ENCODE results near the gene ALDH3B1.

ALDH3B1 gene

DNA sequence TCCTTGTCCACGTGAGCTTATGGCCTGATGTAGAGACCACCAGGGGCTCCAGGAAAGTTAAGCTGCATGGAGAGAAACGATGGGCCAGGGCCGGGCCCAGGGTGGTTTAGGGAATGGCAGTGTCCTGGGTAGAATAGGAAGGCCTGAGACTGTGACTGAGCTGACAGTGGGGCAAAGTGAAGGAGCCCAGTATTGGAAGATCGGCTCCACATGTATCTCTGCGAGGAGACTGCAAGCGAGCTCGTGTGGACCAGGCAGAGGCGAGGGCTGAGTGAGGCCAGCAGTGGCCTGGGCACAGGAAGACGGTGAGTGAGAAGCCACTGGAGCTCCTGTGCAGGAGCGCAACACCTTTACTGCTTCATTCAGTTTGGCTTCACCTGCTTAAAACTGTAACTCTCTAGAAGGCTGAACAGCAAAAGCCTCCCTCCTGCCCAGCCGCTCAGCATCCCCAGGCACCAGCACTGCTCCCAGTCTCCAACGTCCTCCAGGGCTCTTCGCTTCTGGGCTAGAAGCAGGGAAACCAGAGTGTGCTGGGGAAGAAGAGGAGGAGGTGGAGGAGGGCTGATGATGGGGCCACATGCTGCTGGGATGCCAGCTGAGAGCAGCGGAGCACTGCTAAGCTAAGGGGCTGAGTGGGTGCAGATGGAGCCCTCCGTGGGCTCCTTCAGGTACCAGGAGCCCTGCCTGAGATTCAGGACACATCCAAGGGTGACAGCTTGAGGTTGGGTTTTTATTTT is 42.2 kb downstream of the ALDH3B1 start:
- H3K27ac ChIP-seq (ENCODE audit: low read depth, low read length), result no peak overlapping the region
- no peaks in the 10 kb centered on the region for H3K27me3 ChIP-seq (ENCODE audit: control insufficient read depth, insufficient read depth, low read length)
- no peaks in the 10 kb centered on the region for H3K9me3 ChIP-seq (ENCODE audit: control insufficient read depth, insufficient read depth, low read length)
- no peaks in the 10 kb centered on the region for H3K4me1 ChIP-seq (ENCODE audit: control insufficient read depth, insufficient read depth, low read length)
- no peak overlapping the region for H3K4me3 ChIP-seq (ENCODE audit: low read depth, low read length)
- H3K36me3 ChIP-seq (ENCODE audit: control insufficient read depth, insufficient read depth, low read length), result peaks cover 17% of the 10 kb centered on the region
- no peak overlapping the region for H3K9ac ChIP-seq (ENCODE audit: low read depth, low read length)

DNA sequence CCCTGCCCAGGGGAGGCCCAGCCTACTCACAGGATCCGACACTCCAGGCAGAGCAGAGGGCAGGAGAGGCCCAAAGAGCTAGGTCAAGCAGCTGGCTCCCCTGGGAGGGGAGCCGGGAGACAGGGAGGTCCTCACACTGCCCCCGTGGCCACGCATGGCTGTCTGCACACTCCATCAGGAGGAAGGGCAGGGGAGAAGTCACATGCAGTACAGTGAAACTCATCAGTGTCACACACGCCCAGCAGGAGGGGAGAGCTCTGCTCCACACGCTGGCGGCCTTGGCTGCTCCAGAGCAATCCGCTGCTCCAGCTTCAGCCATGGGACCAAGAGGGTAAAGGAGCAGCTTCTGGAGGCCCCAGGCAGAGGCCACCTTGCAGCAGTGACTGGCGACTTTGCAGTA is 43.0 kb downstream of the ALDH3B1 start:
- Histone ChIP-seq H3K27ac (ENCODE audit: low read depth, low read length) (no peak overlapping the region), H3K27me3 (ENCODE audit: control insufficient read depth, insufficient read depth, low read length) (no peaks in the 10 kb centered on the region), H3K9me3 (ENCODE audit: control insufficient read depth, insufficient read depth, low read length) (no peaks in the 10 kb centered on the region), H3K36me3 (ENCODE audit: control insufficient read depth, insufficient read depth, low read length) (peaks cover 20% of the 10 kb centered on the region), H3K9ac (ENCODE audit: low read depth, low read length) (no peak overlapping the region), H3K4me3 (ENCODE audit: low read depth, low read length) (no peak overlapping the region), H3K4me1 (ENCODE audit: control insufficient read depth, insufficient read depth, low read length) (no peaks in the 10 kb centered on the region)

DNA sequence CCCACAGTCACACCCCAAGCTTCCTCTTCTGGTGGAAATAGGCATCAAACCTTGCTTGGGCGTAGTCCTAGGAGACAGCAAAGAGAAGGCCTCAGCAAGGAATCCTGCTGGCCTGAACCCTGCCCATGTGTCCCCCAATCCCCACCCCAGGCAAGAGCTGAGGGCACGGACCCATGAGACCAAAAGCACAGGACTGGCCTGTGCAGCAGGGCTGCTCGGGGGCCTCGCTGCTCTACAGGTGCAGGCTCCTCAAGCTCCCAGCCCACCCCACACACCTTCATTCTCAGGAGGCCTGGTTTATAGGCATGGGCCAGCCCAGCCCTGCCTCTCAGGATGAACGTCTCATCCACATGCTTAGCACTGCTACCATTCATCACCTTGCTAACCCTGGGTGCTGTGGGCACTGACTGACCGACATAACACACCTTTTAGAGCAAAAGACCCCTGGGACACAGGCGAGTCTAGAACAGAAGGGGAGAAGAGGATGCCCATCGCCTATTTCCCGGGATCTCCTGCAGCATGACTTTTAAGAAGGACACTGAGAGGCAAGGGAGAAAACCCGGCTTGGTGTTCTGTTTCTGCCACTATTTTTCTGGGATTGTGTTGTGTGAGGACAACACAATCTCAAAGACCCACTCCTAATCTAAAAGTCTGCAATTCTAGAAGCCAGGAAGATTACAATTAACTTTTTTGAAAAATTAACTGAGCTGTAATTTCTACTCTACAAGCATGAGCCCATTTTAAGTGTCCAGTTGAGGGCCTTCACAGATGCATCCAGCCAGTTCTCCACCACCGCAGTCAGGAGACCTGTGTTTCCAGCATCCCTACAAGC is 44.1 kb downstream of the ALDH3B1 start:
- Histone ChIP-seq H3K27ac (ENCODE audit: low read depth, low read length) (no peak overlapping the region), H3K27me3 (ENCODE audit: control insufficient read depth, insufficient read depth, low read length) (no peaks in the 10 kb centered on the region), H3K9me3 (ENCODE audit: control insufficient read depth, insufficient read depth, low read length) (no peaks in the 10 kb centered on the region), H3K36me3 (ENCODE audit: control insufficient read depth, insufficient read depth, low read length) (peaks cover 28% of the 10 kb centered on the region), H3K4me3 (ENCODE audit: low read depth, low read length) (no peak overlapping the region), H3K4me1 (ENCODE audit: control insufficient read depth, insufficient read depth, low read length) (no peaks in the 10 kb centered on the region), H3K9ac (ENCODE audit: low read depth, low read length) (no peak overlapping the region)

DNA sequence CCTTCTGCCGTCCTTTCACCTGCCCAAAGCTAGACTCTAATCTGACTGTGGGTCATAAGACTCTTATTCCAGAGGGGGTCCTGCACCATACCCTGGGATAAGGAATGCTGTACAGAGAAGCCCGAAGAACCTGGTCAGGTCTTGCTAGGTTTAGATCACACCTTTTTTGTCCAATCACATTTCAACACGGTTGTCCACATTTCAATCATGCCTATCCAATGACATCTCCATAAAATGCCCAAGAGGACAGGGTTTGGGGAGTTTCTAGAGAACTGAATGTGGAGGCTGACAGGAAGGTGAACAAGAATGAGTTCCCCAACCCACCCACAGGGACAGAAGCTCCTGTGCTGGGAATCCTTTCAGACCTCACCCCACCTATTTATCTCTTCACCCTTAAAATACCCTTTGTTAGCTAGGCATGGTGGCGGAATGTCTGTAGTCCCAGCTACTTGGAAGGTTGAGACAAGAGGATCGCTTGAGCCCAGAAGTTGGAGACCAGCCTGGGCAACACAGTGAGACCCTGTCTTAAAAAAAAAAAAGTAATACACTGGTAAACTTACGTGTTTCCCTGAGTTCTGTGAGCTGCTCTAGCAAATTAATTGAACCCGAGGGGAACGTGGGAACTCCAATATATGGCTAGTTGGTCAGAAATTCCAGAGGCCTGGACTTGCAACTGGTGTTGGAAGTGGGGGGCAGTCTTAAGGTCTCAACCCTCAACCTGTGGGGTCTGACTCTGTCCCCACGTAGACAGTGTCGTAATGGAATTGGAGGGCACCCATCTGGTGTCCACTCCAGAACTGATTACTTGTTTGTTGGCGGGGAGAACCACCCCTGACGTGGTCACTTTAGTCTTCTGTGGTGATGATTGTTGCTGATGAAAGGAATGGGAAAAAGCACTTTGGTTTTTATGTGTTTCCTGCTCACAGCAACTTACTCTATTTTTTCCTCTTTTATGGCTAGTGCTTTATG is 46.5 kb downstream of the ALDH3B1 start:
- H3K9me3 ChIP-seq (ENCODE audit: control insufficient read depth, insufficient read depth, low read length), result no peaks in the 10 kb centered on the region
- peaks cover 46% of the 10 kb centered on the region for H3K36me3 ChIP-seq (ENCODE audit: control insufficient read depth, insufficient read depth, low read length)
- H3K4me3 ChIP-seq (ENCODE audit: low read depth, low read length), result no peak overlapping the region
- H3K27me3 ChIP-seq (ENCODE audit: control insufficient read depth, insufficient read depth, low read length), result no peaks in the 10 kb centered on the region
- H3K27ac ChIP-seq (ENCODE audit: low read depth, low read length), result no peak overlapping the region
- H3K9ac ChIP-seq (ENCODE audit: low read depth, low read length), result no peak overlapping the region
- no peaks in the 10 kb centered on the region for H3K4me1 ChIP-seq (ENCODE audit: control insufficient read depth, insufficient read depth, low read length)

DNA sequence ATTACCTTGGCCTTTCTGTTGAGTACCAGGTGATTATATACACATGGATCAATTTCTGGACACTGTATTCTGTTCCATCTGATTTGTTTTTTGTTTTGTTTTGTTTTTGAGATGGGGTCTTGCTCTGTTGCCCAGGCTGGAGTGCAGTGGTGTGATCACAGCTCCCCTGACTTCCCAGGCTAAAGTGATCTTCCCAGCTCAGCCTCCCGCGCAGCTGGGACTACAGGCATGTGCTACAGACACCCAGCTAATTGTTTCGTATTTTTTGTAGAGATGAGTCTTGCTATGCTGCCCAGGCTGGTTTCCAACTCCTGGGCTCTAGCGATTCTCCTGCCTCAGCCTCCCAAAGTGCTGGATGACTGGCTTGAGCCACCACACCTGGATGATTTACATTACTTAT is 47.7 kb downstream of the ALDH3B1 start:
- no peaks in the 10 kb centered on the region for H3K9me3 ChIP-seq (ENCODE audit: control insufficient read depth, insufficient read depth, low read length)
- H3K9ac ChIP-seq (ENCODE audit: low read depth, low read length), result no peak overlapping the region
- no peaks in the 10 kb centered on the region for H3K27me3 ChIP-seq (ENCODE audit: control insufficient read depth, insufficient read depth, low read length)
- H3K27ac ChIP-seq (ENCODE audit: low read depth, low read length), result no peak overlapping the region
- no peak overlapping the region for H3K4me3 ChIP-seq (ENCODE audit: low read depth, low read length)
- peaks cover 58% of the 10 kb centered on the region for H3K36me3 ChIP-seq (ENCODE audit: control insufficient read depth, insufficient read depth, low read length)
- H3K4me1 ChIP-seq (ENCODE audit: control insufficient read depth, insufficient read depth, low read length), result no peaks in the 10 kb centered on the region

DNA sequence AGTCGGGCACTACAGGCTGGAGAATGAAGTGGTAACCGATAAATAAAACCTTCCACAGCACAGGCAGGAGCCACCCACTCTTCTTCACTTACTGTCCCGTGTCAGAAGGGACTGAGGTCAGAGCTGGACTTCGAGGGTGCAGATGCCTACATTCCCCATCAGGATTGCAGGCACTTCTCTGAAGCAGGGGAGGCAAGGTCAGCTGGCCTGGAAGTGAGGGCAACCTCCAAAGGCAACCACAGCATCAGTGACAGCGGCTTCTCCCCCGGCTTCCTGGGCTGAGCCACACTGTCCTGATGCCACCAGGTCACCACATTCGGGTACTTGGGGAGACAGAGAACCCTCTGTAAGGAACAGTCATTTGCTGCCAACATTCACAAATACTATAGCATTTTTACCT is 51.4 kb downstream of the ALDH3B1 start:
- Histone ChIP-seq H3K9me3 (ENCODE audit: control insufficient read depth, insufficient read depth, low read length) (no peaks in the 10 kb centered on the region), H3K4me3 (ENCODE audit: low read depth, low read length) (no peak overlapping the region), H3K4me1 (ENCODE audit: control insufficient read depth, insufficient read depth, low read length) (no peaks in the 10 kb centered on the region), H3K27ac (ENCODE audit: low read depth, low read length) (no peak overlapping the region), H3K27me3 (ENCODE audit: control insufficient read depth, insufficient read depth, low read length) (no peaks in the 10 kb centered on the region), H3K9ac (ENCODE audit: low read depth, low read length) (no peak overlapping the region), H3K36me3 (ENCODE audit: control insufficient read depth, insufficient read depth, low read length) (peaks cover 81% of the 10 kb centered on the region)

DNA sequence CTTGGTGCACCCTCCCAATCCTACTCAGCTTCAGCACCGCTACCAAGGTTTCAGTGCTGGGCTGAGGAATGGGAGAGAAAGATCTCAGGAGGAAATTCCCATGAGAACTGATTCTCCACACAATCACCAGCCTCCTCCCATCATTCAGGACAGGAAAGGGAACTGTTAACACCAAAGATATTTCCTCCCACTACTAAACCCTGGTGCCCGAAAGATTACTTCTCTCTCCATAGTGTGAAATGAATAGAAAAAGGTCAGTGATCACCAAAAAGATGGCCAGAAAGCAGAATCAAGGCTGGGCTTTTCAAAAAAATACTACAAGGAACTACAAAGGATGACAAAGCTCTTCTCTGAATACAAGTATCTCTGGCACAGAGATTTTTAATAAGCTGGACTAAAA is 54.8 kb downstream of the ALDH3B1 start:
- no peak overlapping the region for H3K27ac ChIP-seq (ENCODE audit: low read depth, low read length)
- no peak overlapping the region for H3K9ac ChIP-seq (ENCODE audit: low read depth, low read length)
- no peak overlapping the region for H3K4me3 ChIP-seq (ENCODE audit: low read depth, low read length)
- peaks cover 93% of the 10 kb centered on the region for H3K36me3 ChIP-seq (ENCODE audit: control insufficient read depth, insufficient read depth, low read length)
- H3K27me3 ChIP-seq (ENCODE audit: control insufficient read depth, insufficient read depth, low read length), result no peaks in the 10 kb centered on the region
- no peaks in the 10 kb centered on the region for H3K4me1 ChIP-seq (ENCODE audit: control insufficient read depth, insufficient read depth, low read length)
- no peaks in the 10 kb centered on the region for H3K9me3 ChIP-seq (ENCODE audit: control insufficient read depth, insufficient read depth, low read length)

DNA sequence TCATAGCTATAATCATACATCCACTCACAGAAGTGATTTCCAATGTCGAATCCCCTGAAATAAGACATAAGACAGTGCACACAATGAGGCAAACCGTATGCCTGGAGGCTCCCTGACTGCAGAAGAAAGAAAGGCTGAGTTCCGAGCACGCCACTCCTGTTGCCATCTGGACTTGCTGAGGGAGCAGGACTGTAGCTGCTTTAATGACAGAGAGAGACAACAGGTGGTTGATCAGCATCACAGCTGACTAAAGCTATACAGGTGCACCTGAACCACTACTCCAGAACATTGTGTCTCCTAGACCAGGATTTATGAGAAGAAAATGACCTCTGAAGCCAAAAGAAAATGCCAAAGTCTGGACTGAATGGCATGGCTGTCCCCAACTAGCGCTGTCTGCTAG is 55.7 kb downstream of the ALDH3B1 start:
- Histone ChIP-seq H3K27me3 (ENCODE audit: control insufficient read depth, insufficient read depth, low read length) (no peaks in the 10 kb centered on the region), H3K9me3 (ENCODE audit: control insufficient read depth, insufficient read depth, low read length) (no peaks in the 10 kb centered on the region), H3K4me1 (ENCODE audit: control insufficient read depth, insufficient read depth, low read length) (no peaks in the 10 kb centered on the region), H3K27ac (ENCODE audit: low read depth, low read length) (no peak overlapping the region), H3K9ac (ENCODE audit: low read depth, low read length) (no peak overlapping the region), H3K4me3 (ENCODE audit: low read depth, low read length) (no peak overlapping the region), H3K36me3 (ENCODE audit: control insufficient read depth, insufficient read depth, low read length) (peaks cover 96% of the 10 kb centered on the region)

DNA sequence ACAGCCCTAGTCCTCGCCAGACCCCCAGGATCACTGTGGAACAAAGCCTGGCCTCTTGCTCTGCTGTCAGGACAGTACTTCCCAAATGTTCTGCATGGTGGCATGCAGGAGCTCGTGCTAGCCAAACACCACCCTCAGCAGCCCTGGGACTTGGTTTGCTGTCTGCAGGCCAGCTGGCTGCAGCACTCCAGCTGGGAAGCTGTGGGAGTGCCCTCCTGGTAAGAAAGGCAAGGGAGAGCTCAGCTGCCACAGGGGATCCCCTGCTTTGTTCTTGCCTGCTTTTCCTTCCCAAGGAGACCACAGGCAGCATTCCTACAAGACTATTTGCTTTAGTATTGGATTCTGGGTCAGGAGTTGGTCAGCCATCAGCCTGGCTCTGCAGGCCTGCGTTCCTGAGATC is 56.6 kb downstream of the ALDH3B1 start:
- Histone ChIP-seq H3K27me3 (ENCODE audit: control insufficient read depth, insufficient read depth, low read length) (no peaks in the 10 kb centered on the region), H3K9ac (ENCODE audit: low read depth, low read length) (no peak overlapping the region), H3K27ac (ENCODE audit: low read depth, low read length) (peak overlapping the region; percentile 44), H3K4me3 (ENCODE audit: low read depth, low read length) (no peak overlapping the region), H3K4me1 (ENCODE audit: control insufficient read depth, insufficient read depth, low read length) (no peaks in the 10 kb centered on the region), H3K36me3 (ENCODE audit: control insufficient read depth, insufficient read depth, low read length) (peaks cover 99% of the 10 kb centered on the region), H3K9me3 (ENCODE audit: control insufficient read depth, insufficient read depth, low read length) (no peaks in the 10 kb centered on the region)

DNA sequence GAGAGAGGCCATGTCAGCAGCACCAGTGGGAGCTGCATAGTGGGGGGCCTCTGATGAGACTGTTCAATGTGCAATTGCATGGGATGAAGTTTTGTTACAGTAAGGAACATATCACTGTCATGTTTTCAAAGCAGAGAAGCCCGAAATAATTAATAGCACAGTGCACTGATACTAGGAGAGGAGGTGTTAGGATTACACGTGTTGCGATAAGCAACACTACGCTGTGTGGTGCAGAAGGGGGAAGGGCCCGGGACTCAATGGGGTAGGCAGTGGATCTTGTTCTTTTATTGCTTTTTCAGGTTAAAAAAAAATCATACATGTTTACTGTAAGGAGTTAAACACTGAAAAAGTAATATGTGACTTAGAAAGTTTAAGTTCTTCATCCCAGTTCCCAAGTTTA is 57.9 kb downstream of the ALDH3B1 start:
- Histone ChIP-seq H3K9ac (ENCODE audit: low read depth, low read length) (no peak overlapping the region), H3K36me3 (ENCODE audit: control insufficient read depth, insufficient read depth, low read length) (peaks cover 97% of the 10 kb centered on the region), H3K27me3 (ENCODE audit: control insufficient read depth, insufficient read depth, low read length) (no peaks in the 10 kb centered on the region), H3K4me1 (ENCODE audit: control insufficient read depth, insufficient read depth, low read length) (no peaks in the 10 kb centered on the region), H3K27ac (ENCODE audit: low read depth, low read length) (no peak overlapping the region), H3K9me3 (ENCODE audit: control insufficient read depth, insufficient read depth, low read length) (no peaks in the 10 kb centered on the region), H3K4me3 (ENCODE audit: low read depth, low read length) (no peak overlapping the region)
